GM12878 (cell line): ENCODE results near the gene FARS2. TPM values are rescaled to one million over a fixed set of nuclear protein-coding genes. Genes with fewer than 3 reads are reported as not detected.

Source experiments
- E2F8 ChIP-seq: fragments of 450-650 bp; IDR thresholded peaks from 2 replicates; pipeline ENCODE4 v1.6.1; 2018; ENCODE audit warnings: mild to moderate bottlenecking, low read depth, moderate library complexity; ENCODE audit not compliant: partially characterized antibody
- ETV6 ChIP-seq, 2 experiments: fragments of 450-650 bp in 1 of 2; IDR thresholded peaks in 1 of 2; conservative IDR thresholded peaks in 1 of 2; 2 replicates each; pipeline ENCODE4 v1.6.1; 2014; ENCODE audit warnings: antibody characterized with exemption in 1 of 2, borderline replicate concordance in 1 of 2, low read depth in 1 of 2, mild to moderate bottlenecking in 1 of 2, moderate library complexity in 1 of 2
- NBN ChIP-seq: fragments of 450-650 bp; IDR thresholded peaks from 2 replicates; pipeline ENCODE4 v1.6.1; 2016
- NR2C2 ChIP-seq: IDR thresholded peaks from 2 replicates; pipeline ENCODE4 v1.6.1; 2011; ENCODE audit warnings: borderline replicate concordance, low read depth; ENCODE audit not compliant: control insufficient read depth, insufficient read length
- PBX3 ChIP-seq: IDR thresholded peaks from 2 replicates; pipeline ENCODE4 v1.6.1; 2011; ENCODE audit warnings: mild to moderate bottlenecking, low read depth, low read length, moderate library complexity; ENCODE audit not compliant: insufficient replicate concordance
- RAD21 ChIP-seq: IDR thresholded peaks from 2 replicates; pipeline ENCODE4 v1.6.1; 2011; ENCODE audit warnings: mild to moderate bottlenecking, low read depth, low read length, moderate library complexity; ENCODE audit not compliant: insufficient read depth
- RUNX3 ChIP-seq: IDR thresholded peaks from 2 replicates; pipeline ENCODE4 v1.6.1; 2012; ENCODE audit warnings: low read length, inconsistent platforms
- STAT1 ChIP-seq: fragments of 450-650 bp; conservative IDR thresholded peaks from 2 replicates; pipeline ENCODE4 v1.6.1; 2014; ENCODE audit warnings: antibody characterized with exemption, mild to moderate bottlenecking
- polyA plus RNA-seq, 11 experiments: library from polyadenylated mRNA; depleted of rRNA in 4 of 11; unstranded in 6 of 11; stranded (reverse) in 5 of 11; fragments of >200 nt; fragmentation: Nextera tagmentation in 4 of 11; fragmentation: Illumina TruSeq in 1 of 11; extraction: Ambion mirVana in 4 of 11; extraction: Trizol in 1 of 11; gene quantifications; 1 replicate in 1 of 11; 2 replicates in 10 of 11; pipeline versions ENCODE4 v1.2.1 to v1.2.3, GENCODE V29; 2011 to 2016; ENCODE audit warnings: inconsistent platforms in 2 of 11, missing spikeins in 2 of 11, low read depth in 1 of 11
- total RNA-seq, 4 experiments: library from RNA; depleted of rRNA in 3 of 4; stranded (reverse); fragments of >200 nt in 3 of 4; fragmentation: Illumina TruSeq in 1 of 4; extraction: Trizol in 1 of 4; gene quantifications; 2 replicates each; pipeline versions ENCODE4 v1.2.1 to v1.2.3, GENCODE V29; 2013 to 2021
- TF ChIP-seq, protein P1 (sequence below), 3 experiments: IDR thresholded peaks in 2 of 3; conservative IDR thresholded peaks in 1 of 3; 2 replicates each; pipeline ENCODE4 v1.5.1; 2011; ENCODE audit warnings: low read depth in 3 of 3, low read length in 3 of 3, mild to moderate bottlenecking in 3 of 3, control low read depth in 2 of 3, moderate library complexity in 2 of 3, inconsistent platforms in 1 of 3, mixed read lengths in 1 of 3; ENCODE audit not compliant: control insufficient read depth in 2 of 3, insufficient read depth in 1 of 3; ENCODE audit errors: extremely low read depth in 1 of 3

Gene FARS2
- total and polyA plus RNA-seq, 10 of the 15 experiments (the other 5 are each of a cell fraction or from before 2014, with no cell fraction given), result 16.8 to 46.7 (median 25.6) TPM

GRCh38 chr6:5401845-5402738 lies 140.8 kb downstream of the FARS2 start (continued):
- TF ChIP-seq, protein P1, sequence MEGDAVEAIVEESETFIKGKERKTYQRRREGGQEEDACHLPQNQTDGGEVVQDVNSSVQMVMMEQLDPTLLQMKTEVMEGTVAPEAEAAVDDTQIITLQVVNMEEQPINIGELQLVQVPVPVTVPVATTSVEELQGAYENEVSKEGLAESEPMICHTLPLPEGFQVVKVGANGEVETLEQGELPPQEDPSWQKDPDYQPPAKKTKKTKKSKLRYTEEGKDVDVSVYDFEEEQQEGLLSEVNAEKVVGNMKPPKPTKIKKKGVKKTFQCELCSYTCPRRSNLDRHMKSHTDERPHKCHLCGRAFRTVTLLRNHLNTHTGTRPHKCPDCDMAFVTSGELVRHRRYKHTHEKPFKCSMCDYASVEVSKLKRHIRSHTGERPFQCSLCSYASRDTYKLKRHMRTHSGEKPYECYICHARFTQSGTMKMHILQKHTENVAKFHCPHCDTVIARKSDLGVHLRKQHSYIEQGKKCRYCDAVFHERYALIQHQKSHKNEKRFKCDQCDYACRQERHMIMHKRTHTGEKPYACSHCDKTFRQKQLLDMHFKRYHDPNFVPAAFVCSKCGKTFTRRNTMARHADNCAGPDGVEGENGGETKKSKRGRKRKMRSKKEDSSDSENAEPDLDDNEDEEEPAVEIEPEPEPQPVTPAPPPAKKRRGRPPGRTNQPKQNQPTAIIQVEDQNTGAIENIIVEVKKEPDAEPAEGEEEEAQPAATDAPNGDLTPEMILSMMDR (IDR thresholded peaks at IDR 0.05 in 2 of 3, conservative IDR thresholded peaks at IDR 0.05 in 1 of 3; ENCODE audit: control insufficient read depth in 2 of 3, extremely low read depth in 1 of 3, insufficient read depth in 1 of 3, low read depth in 3 of 3, low read length in 3 of 3), result peak in 2 of 3 experiments; percentile 51; a peak in 4 of 6 replicates
- TF ChIP-seq NR2C2 (no peak), STAT1 (no peak), NBN (0 out of 2 replicates have a peak, but pooled peaks have one; percentile 29), RAD21 (peak; percentile 79), E2F8 (no peak), RUNX3 (peak; percentile 21; the same call in 1 of the 2 replicates), PBX3 (no peak), ETV6 (conservative IDR thresholded peaks at IDR 0.05 in 1 of 2, IDR thresholded peaks at IDR 0.05 in 1 of 2; ENCODE audit: borderline replicate concordance in 1 of 2, low read depth in 1 of 2) (no peak)
